Measurements from ENCODE around the gene ECHDC3. TPM values are rescaled to one million over a fixed set of nuclear protein-coding genes. Genes with fewer than 3 reads are reported as not detected.

ECHDC3 gene
- total RNA-seq, 2 donors from 2014 or later: 24.1 to 153 TPM

GRCh38 chr10:11798845-11799735 lies 56.9 kb downstream of the ECHDC3 start:
- H3K9me3 ChIP-seq: no peaks in the 10 kb centered on the region
- H3K36me3 ChIP-seq (replicated peaks in 1 of 2; ENCODE audit: insufficient read depth in 1 of 2, low read depth in 2 of 2): no peaks in the 10 kb centered on the region
- ATAC-seq (no peak), DNase-seq (no peak)
- TF ChIP-seq CTCF (IDR thresholded peaks at IDR 0.05) (no peak), POLR2A (IDR thresholded peaks at IDR 0.05) (no peak)
- H3K27me3 ChIP-seq: no peaks in the 10 kb centered on the region
- intact Hi-C loops (cut with DNase I): no loop called here
- 77 to 82% methylated on average over 10 to 17 of the region's 18 CpGs for WGBS, 2 donors
- H3K4me3 ChIP-seq: no peak overlapping the region
- peak overlapping the region in 1 of 4 donors; percentile 3 for H3K27ac ChIP-seq
- H3K4me1 ChIP-seq: no peaks in the 10 kb centered on the region

GRCh38 chr10:11799736-11800080 lies 57.5 kb downstream of the ECHDC3 start:
- intact Hi-C loops (cut with DNase I): no loop called here
- H3K27me3 ChIP-seq: no peaks in the 10 kb centered on the region
- no peaks in the 10 kb centered on the region for H3K36me3 ChIP-seq (replicated peaks in 1 of 2; ENCODE audit: insufficient read depth in 1 of 2, low read depth in 2 of 2)
- no peak overlapping the region for H3K27ac ChIP-seq
- no peak overlapping the region for H3K4me3 ChIP-seq
- ATAC-seq: no peak
- no peaks in the 10 kb centered on the region for H3K4me1 ChIP-seq
- DNase-seq: no peak
- TF ChIP-seq POLR2A (IDR thresholded peaks at IDR 0.05) (no peak), CTCF (IDR thresholded peaks at IDR 0.05) (no peak)
- no peaks in the 10 kb centered on the region for H3K9me3 ChIP-seq
- 82 to 88% methylated on average over 9 of the region's 9 CpGs for WGBS, 2 donors

GRCh38 chr10:11804336-11804735 lies 62.2 kb downstream of the ECHDC3 start:
- no peaks in the 10 kb centered on the region for H3K36me3 ChIP-seq (replicated peaks in 1 of 2; ENCODE audit: insufficient read depth in 1 of 2, low read depth in 2 of 2)
- TF ChIP-seq CTCF (IDR thresholded peaks at IDR 0.05) (no peak), POLR2A (IDR thresholded peaks at IDR 0.05) (no peak)
- intact Hi-C loops (cut with DNase I): no loop called here
- no peak overlapping the region for H3K27ac ChIP-seq
- DNase-seq (no peak), ATAC-seq (no peak)
- H3K4me3 ChIP-seq: no peak overlapping the region
- no peaks in the 10 kb centered on the region for H3K4me1 ChIP-seq
- WGBS, 2 donors: 71 to 86% methylated on average over 6 to 16 of the region's 16 CpGs
- H3K9me3 ChIP-seq: no peaks in the 10 kb centered on the region
- no peaks in the 10 kb centered on the region for H3K27me3 ChIP-seq

GRCh38 chr10:11805792-11806191 lies 63.6 kb downstream of the ECHDC3 start:
- no peak overlapping the region for H3K4me3 ChIP-seq
- DNase-seq (no peak), ATAC-seq (no peak)
- H3K27ac ChIP-seq: no peak overlapping the region
- intact Hi-C loops (cut with DNase I): no loop called here
- no peaks in the 10 kb centered on the region for H3K4me1 ChIP-seq
- H3K27me3 ChIP-seq: no peaks in the 10 kb centered on the region
- H3K36me3 ChIP-seq (replicated peaks in 1 of 2; ENCODE audit: insufficient read depth in 1 of 2, low read depth in 2 of 2): no peaks in the 10 kb centered on the region
- 68 to 84% methylated on average over 4 of the region's 4 CpGs for WGBS, 2 donors
- no peaks in the 10 kb centered on the region for H3K9me3 ChIP-seq
- TF ChIP-seq CTCF (IDR thresholded peaks at IDR 0.05) (no peak), POLR2A (IDR thresholded peaks at IDR 0.05) (no peak)

- no peaks in the 10 kb centered on the region for H3K4me1 ChIP-seq
- H3K36me3 ChIP-seq (replicated peaks in 1 of 2; ENCODE audit: insufficient read depth in 1 of 2, low read depth in 2 of 2): no peaks in the 10 kb centered on the region
- intact Hi-C loops (cut with DNase I): no loop called here
- H3K4me3 ChIP-seq: no peak overlapping the region
- ATAC-seq (no peak), DNase-seq (no peak)
- WGBS, 2 donors: 76 to 83% methylated on average over 5 to 6 of the region's 6 CpGs
- H3K9me3 ChIP-seq: no peaks in the 10 kb centered on the region
- TF ChIP-seq CTCF (IDR thresholded peaks at IDR 0.05): no peak
- H3K27me3 ChIP-seq: no peaks in the 10 kb centered on the region
- H3K27ac ChIP-seq: no peak overlapping the region
Observed at GRCh38 chr10:11806706-11807105, 64.5 kb downstream of the ECHDC3 start.
